Heart left ventricle (tissue), 16 donors: ENCODE measurements around the gene MIP. TPM values are rescaled to one million over a fixed set of nuclear protein-coding genes. Genes with fewer than 3 reads are reported as not detected.

Experiments used
- ATAC-seq, 4 donors: fragments of 200-7000 bp; cut with Tn5 transposase; one replicate each; pipeline ENCODE4 v1.9.1; 2020 to 2022; ENCODE audit warnings: moderate library complexity in 4 of 4, mild to moderate bottlenecking in 3 of 4, moderate number of reproducible peaks in 1 of 4
- DNase-seq, 5 donors: peaks; one replicate each; pipeline ENCODE4 v3.0.0-alpha.2; 2020
- H3K27ac ChIP-seq, 12 donors: fragments of 200-600 bp; sonication (generic) in 4 of 12; one replicate each; pipeline versions ENCODE4 v1.5.0 to v1.8.0; 2016 to 2022; ENCODE audit warnings: mild to moderate bottlenecking in 2 of 12
- H3K27me3 ChIP-seq, 9 donors: fragments of 200-600 bp; sonication (generic) in 2 of 9; one replicate each; pipeline versions ENCODE4 v1.5.1 to v1.8.0; 2016 to 2022; ENCODE audit warnings: mild to moderate bottlenecking in 3 of 9
- H3K36me3 ChIP-seq, 9 donors: fragments of 200-600 bp; sonication (generic) in 2 of 9; one replicate each; pipeline versions ENCODE4 v1.5.0 to v1.8.0; 2018 to 2022; ENCODE audit warnings: mild to moderate bottlenecking in 2 of 9
- H3K4me1 ChIP-seq, 12 donors: fragments of 200-600 bp; sonication (generic) in 4 of 12; one replicate each; pipeline versions ENCODE4 v1.5.0 to v1.8.0; 2016 to 2022; ENCODE audit warnings: mild to moderate bottlenecking in 3 of 12
- H3K4me3 ChIP-seq, 12 donors: fragments of 200-600 bp; sonication (generic) in 4 of 12; one replicate each; pipeline versions ENCODE4 v1.5.0 to v1.8.0; 2017 to 2022; ENCODE audit warnings: mild to moderate bottlenecking in 9 of 12, moderate library complexity in 4 of 12
- H3K9me3 ChIP-seq, 12 donors: fragments of 200-600 bp; sonication (generic) in 4 of 12; one replicate each; pipeline versions ENCODE4 v1.5.0 to v1.8.0; 2016 to 2022; ENCODE audit warnings: mild to moderate bottlenecking in 1 of 12
- CTCF ChIP-seq, 12 donors: fragments of 200-600 bp; sonication (generic) in 4 of 12; IDR thresholded peaks; one replicate each; pipeline versions ENCODE4 v1.5.0 to v1.8.0; 2018 to 2022; ENCODE audit warnings: antibody characterized with exemption in 12 of 12, mild to moderate bottlenecking in 5 of 12
- POLR2A ChIP-seq, 2 donors: fragments of 450-650 bp; IDR thresholded peaks; one replicate each; pipeline ENCODE4 v1.6.1; 2017; ENCODE audit warnings: antibody characterized with exemption in 2 of 2, mild to moderate bottlenecking in 2 of 2, moderate library complexity in 2 of 2
- WGBS, 4 donors: extraction: QIAGEN DNeasy Blood & Tissue Kit in 2 of 4; methylation state at CpG; one replicate each; pipeline versions ENCODE4 v1.1.5 to v1.1.7; 2013 to 2018; 5-methylcytosine and 5-hydroxymethylcytosine counted together
- intact Hi-C, 10 donors: fragments of 100-400 bp; cut with DNase I; formaldehyde crosslinking; loops; one replicate each; pipeline versions ENCODE4 v1.11.1 to v1.14.2; 2022
- polyA plus RNA-seq, 2 donors: library from polyadenylated mRNA; stranded (reverse); fragments of 200-250 nt; gene quantifications; one replicate each; pipeline ENCODE4 v1.2.3, GENCODE V29; 2013
- total RNA-seq, 9 donors: library from RNA; depleted of rRNA in 2 of 9; stranded (reverse); fragments of >200 nt in 2 of 9; fragmentation: NEBNext Ultra II Directional in 3 of 9; extraction: Animal tissue kit (Norgen Biotek cat#: 25700) in 3 of 9; gene quantifications; one replicate each; pipeline versions ENCODE4 v1.1.0 to v1.2.4, GENCODE V29; 2016 to 2023
- donor health status: ischemic (EF 13 %, LVEDD 7.1; RV severe dilation, severe dysfunction).
- donor health status: healthy with polysubstance abuse.
- donor health status: DM: no; HTN: yes; CAD: no.
- donor health status: DM: no; HTN: no; CAD: no.
- donor health status: ischemic (EF 25% LVEDD 6.9; RV normal size, moderate dysfunction).
- donor health status: ischemic (EF 25% LVEDD 5.7; RV mildly dilated, moderate dysfunction).
- donor health status: healthy.
- donor health status: DM: yes; HTN: yes; CAD: no.
- donor health status: ischemic (EF 35%, LVEDD 5.7; RV mildly dilated, moderate dysfunction).
- donor health status: nonischemic (EF 11% LVEDD 7.7; RV severe dilation, severe dysfunction).
- donor health status: DM: yes; HTN: yes; CAD: no.
- donor health status: PGD.
- donor health status: ischemic (EF 29% LVEDD 5.4; RV normal size, mild dysfunction).
- donor health status: nonischemic (EF 23%, LVEDD 6.1; RV moderate dilation, normal function).

The MIP gene
- total and polyA plus RNA-seq, 11 donors: 0.28 to 0.32 TPM; not detected in 9

GRCh38 chr12:56490360-56490759 is 35.9 kb upstream of the MIP start:
- no peak for DNase-seq
- Histone ChIP-seq H3K4me1 (peaks cover 0 to 22% (median 9%) of the 10 kb centered on the region in 12 donors), H3K9me3 (no peaks in the 10 kb centered on the region), H3K4me3 (no peak overlapping the region), H3K36me3 (no peaks in the 10 kb centered on the region), H3K27ac (no peak overlapping the region), H3K27me3 (peaks cover 0 to 29% (median 0%) of the 10 kb centered on the region in 9 donors)
- intact Hi-C loops: no loop called here
- ATAC-seq: no peak
- no peak for TF ChIP-seq POLR2A (IDR thresholded peaks at IDR 0.05)

GRCh38 chr12:56488041-56488955 is 33.8 kb upstream of the MIP start, which contains the start of gene GLS2:
TSS of gene GLS2 (minus strand) at chr12:56488161. CDS start at chr12:56488118, 43 bp downstream.
- DNase-seq: peak; percentile 78 to 82 (median 81)
- TF ChIP-seq CTCF (IDR thresholded peaks at IDR 0.05): no peak
- TF ChIP-seq POLR2A (IDR thresholded peaks at IDR 0.05): no peak
- peaks cover 0 to 22% (median 9%) of the 10 kb centered on the region in 12 donors for H3K4me1 ChIP-seq
- no peaks in the 10 kb centered on the region for H3K9me3 ChIP-seq
- H3K36me3 ChIP-seq: no peaks in the 10 kb centered on the region
- peak within 1 kb of the TSS; percentile 21 to 83 (median 66) for H3K4me3 ChIP-seq
- H3K27ac ChIP-seq: peak within 1 kb of the TSS in 2 of 12 donors; percentile 11 to 18
- peak; percentile 91 to 99 (median 98) for ATAC-seq
- 13 to 19% (median 18%) methylated on average over 44 to 59 of the region's 59 CpGs for WGBS, 4 donors
- H3K27me3 ChIP-seq: peaks cover 0 to 29% (median 0%) of the 10 kb centered on the region in 9 donors
- intact Hi-C loops: no loop called here

GRCh38 chr12:56487448-56488040 is 33.1 kb upstream of the MIP start:
- 6 to 22% (median 7%) methylated on average over 22 to 44 of the region's 44 CpGs for WGBS, 4 donors
- no peak for TF ChIP-seq POLR2A (IDR thresholded peaks at IDR 0.05)
- TF ChIP-seq CTCF (IDR thresholded peaks at IDR 0.05): no peak
- intact Hi-C loops: no loop called here
- DNase-seq: peak in 3 of 5 donors; percentile 25 to 67 (median 49)
- Histone ChIP-seq H3K27me3 (peaks cover 0 to 25% (median 0%) of the 10 kb centered on the region in 9 donors), H3K4me3 (peak overlapping the region; percentile 21 to 83 (median 66)), H3K4me1 (peaks cover 0 to 22% (median 9%) of the 10 kb centered on the region in 12 donors), H3K9me3 (no peaks in the 10 kb centered on the region), H3K27ac (peak overlapping the region in 1 of 12 donors; percentile 18), H3K36me3 (no peaks in the 10 kb centered on the region)
- peak; percentile 32 to 61 (median 50) for ATAC-seq

- H3K9me3 ChIP-seq: no peaks in the 10 kb centered on the region
- intact Hi-C loops: no loop called here
- WGBS, 4 donors: 78 to 87% (median 85%) methylated on average over 12 of the region's 12 CpGs
Observed at GRCh38 chr12:56486694-56487093, 32.2 kb upstream of the MIP start.

More at GRCh38 chr12:56486694-56487093, 32.2 kb upstream of the MIP start:
- no peak overlapping the region for H3K4me3 ChIP-seq
- no peak for ATAC-seq
- H3K36me3 ChIP-seq: no peaks in the 10 kb centered on the region
- peaks cover 0 to 25% (median 0%) of the 10 kb centered on the region in 9 donors for H3K27me3 ChIP-seq
- no peak overlapping the region for H3K27ac ChIP-seq
- peaks cover 0 to 22% (median 9%) of the 10 kb centered on the region in 12 donors for H3K4me1 ChIP-seq
- TF ChIP-seq CTCF (IDR thresholded peaks at IDR 0.05): no peak
- no peak for TF ChIP-seq POLR2A (IDR thresholded peaks at IDR 0.05)
- no peak for DNase-seq
